ENCODE measurements around the gene ADK. TPM values are rescaled to one million over a fixed set of nuclear protein-coding genes. Genes with fewer than 3 reads are reported as not detected.

The ADK gene
- total and polyA plus RNA-seq, 8 donors: 7.2 to 66.1 (median 21.5) TPM

GRCh38 chr10:74652664-74653063, 501.6 kb downstream of the ADK start:
- TF ChIP-seq POLR2AphosphoS5 (IDR thresholded peaks at IDR 0.05) (no peak), POLR2A (IDR thresholded peaks at IDR 0.05) (no peak), CTCF (IDR thresholded peaks at IDR 0.05) (no peak), EP300 (IDR thresholded peaks at IDR 0.05) (no peak)
- WGBS, 5 donors: 94 to 98% (median 97%) methylated on average over 7 of the region's 7 CpGs
- no peaks in the 10 kb centered on the region for H3K27me3 ChIP-seq
- DNase-seq: no peak
- intact Hi-C loops (cut with DNase I; ENCODE audit: low total_unique reads): no loop called here
- H3K36me3 ChIP-seq: no peaks in the 10 kb centered on the region
- no peak overlapping the region for H3K4me3 ChIP-seq
- no peak overlapping the region for H3K27ac ChIP-seq
- no peaks in the 10 kb centered on the region for H3K9me3 ChIP-seq
- no peaks in the 10 kb centered on the region for H3K4me1 ChIP-seq

- no peak for DNase-seq
- WGBS, 5 donors: 74 to 88% (median 81%) methylated on average over 5 of the region's 5 CpGs
Measured at GRCh38 chr10:74658511-74658910, 507.5 kb downstream of the ADK start.

GRCh38 chr10:74662635-74663034, 511.6 kb downstream of the ADK start:
- intact Hi-C loops (cut with DNase I; ENCODE audit: low total_unique reads): no loop called here
- H3K9me3 ChIP-seq: no peaks in the 10 kb centered on the region
- TF ChIP-seq POLR2AphosphoS5 (IDR thresholded peaks at IDR 0.05): no peak
- no peak for TF ChIP-seq EP300 (IDR thresholded peaks at IDR 0.05)
- no peak for TF ChIP-seq CTCF (IDR thresholded peaks at IDR 0.05)
- no peak for TF ChIP-seq POLR2A (IDR thresholded peaks at IDR 0.05)
- no peak overlapping the region for H3K27ac ChIP-seq
- H3K36me3 ChIP-seq: no peaks in the 10 kb centered on the region
- H3K27me3 ChIP-seq: no peaks in the 10 kb centered on the region
- 94 to 98% (median 97%) methylated on average over 3 of the region's 3 CpGs for WGBS, 5 donors
- no peak for DNase-seq
- H3K4me1 ChIP-seq: no peaks in the 10 kb centered on the region
- H3K4me3 ChIP-seq: no peak overlapping the region

More at GRCh38 chr10:74658511-74658910, 507.5 kb downstream of the ADK start:
- H3K9me3 ChIP-seq: no peaks in the 10 kb centered on the region
- no peaks in the 10 kb centered on the region for H3K36me3 ChIP-seq
- H3K4me1 ChIP-seq: no peaks in the 10 kb centered on the region
- no peak overlapping the region for H3K27ac ChIP-seq
- intact Hi-C loops (cut with DNase I; ENCODE audit: low total_unique reads): no loop called here
- H3K4me3 ChIP-seq: no peak overlapping the region
- TF ChIP-seq POLR2AphosphoS5 (IDR thresholded peaks at IDR 0.05) (no peak), POLR2A (IDR thresholded peaks at IDR 0.05) (no peak), CTCF (IDR thresholded peaks at IDR 0.05) (no peak), EP300 (IDR thresholded peaks at IDR 0.05) (no peak)
- no peaks in the 10 kb centered on the region for H3K27me3 ChIP-seq

- TF ChIP-seq EP300 (IDR thresholded peaks at IDR 0.05): no peak
- no peak for TF ChIP-seq POLR2AphosphoS5 (IDR thresholded peaks at IDR 0.05)
- TF ChIP-seq CTCF (IDR thresholded peaks at IDR 0.05): no peak
- TF ChIP-seq POLR2A (IDR thresholded peaks at IDR 0.05): no peak
- Histone ChIP-seq H3K9me3 (peaks cover 0 to 12% (median 4%) of the 10 kb centered on the region in 4 donors), H3K36me3 (peaks cover 0 to 14% (median 11%) of the 10 kb centered on the region in 4 donors), H3K27me3 (no peaks in the 10 kb centered on the region), H3K4me1 (no peaks in the 10 kb centered on the region), H3K4me3 (no peak overlapping the region), H3K27ac (no peak overlapping the region)
- 78 to 86% (median 82%) methylated on average over 3 of the region's 3 CpGs for WGBS, 5 donors
- intact Hi-C loops (cut with DNase I; ENCODE audit: low total_unique reads): no loop called here
- no peak for DNase-seq
Measured at GRCh38 chr10:74669210-74669609, 518.2 kb downstream of the ADK start.

All from stomach (tissue), 9 donors.